ENCODE results near the gene PHLPP1.

GRCh38 chr18:62736077-62736855, 20.9 kb downstream of the PHLPP1 start:
- TF ChIP-seq CTCF (IDR thresholded peaks at IDR 0.05; ENCODE audit: insufficient read depth, low read length, poor library complexity, severe bottlenecking) (no peak), EZH2phosphoT487 (conservative IDR thresholded peaks at IDR 0.05; ENCODE audit: low read length) (no peak)
